GM21786 (cell line): ENCODE data around the gene FAM3B.

Experiments
- ATAC-seq: cut with Tn5 transposase; IDR thresholded peaks from one replicate; pipeline ENCODE4 v1.9.1; 2021; ENCODE audit not compliant: unreplicated experiment

Gene FAM3B

GRCh38 chr21:41367945-41368734 lies 51.5 kb downstream of the FAM3B start:
- peak; percentile 59 for ATAC-seq

- no peak for ATAC-seq
Measured at GRCh38 chr21:41368735-41369104, 52.1 kb downstream of the FAM3B start.

- peak; percentile 39 for ATAC-seq
Measured at GRCh38 chr21:41369105-41369919, 52.7 kb downstream of the FAM3B start.

- ATAC-seq: peak; percentile 6
Measured at GRCh38 chr21:41369920-41370839, 53.6 kb downstream of the FAM3B start.

- ATAC-seq: no peak
Measured at GRCh38 chr21:41370840-41371684, 54.5 kb downstream of the FAM3B start.

GRCh38 chr21:41371685-41372030 lies 55.1 kb downstream of the FAM3B start:
- no peak for ATAC-seq

- no peak for ATAC-seq
Measured at GRCh38 chr21:41373253-41373652, 56.7 kb downstream of the FAM3B start.

GRCh38 chr21:41373763-41374162 lies 57.2 kb downstream of the FAM3B start:
- ATAC-seq: no peak

GRCh38 chr21:41374177-41374712 lies 57.6 kb downstream of the FAM3B start:
- ATAC-seq: no peak

- no peak for ATAC-seq
Measured at GRCh38 chr21:41374867-41375533, 58.4 kb downstream of the FAM3B start.

GRCh38 chr21:41375875-41376274 lies 59.3 kb downstream of the FAM3B start:
- ATAC-seq: no peak

- ATAC-seq: no peak
Measured at GRCh38 chr21:41377715-41378114, 61.1 kb downstream of the FAM3B start.

- no peak for ATAC-seq
Measured at GRCh38 chr21:41378849-41379248, 62.2 kb downstream of the FAM3B start.

GRCh38 chr21:41379901-41380300 lies 63.3 kb downstream of the FAM3B start:
- no peak for ATAC-seq

GRCh38 chr21:41381731-41382130 lies 65.1 kb downstream of the FAM3B start:
- ATAC-seq: no peak

GRCh38 chr21:41387042-41387819 lies 70.6 kb downstream of the FAM3B start:
- ATAC-seq: no peak

GRCh38 chr21:41387824-41388223 lies 71.2 kb downstream of the FAM3B start:
- no peak for ATAC-seq

- ATAC-seq: no peak
Measured at GRCh38 chr21:41388259-41388658, 71.7 kb downstream of the FAM3B start.
